Urinary bladder (tissue), 2 donors: ENCODE results near the gene NKAPD1. TPM values are rescaled to one million over a fixed set of nuclear protein-coding genes. Genes with fewer than 3 reads are reported as not detected.

ENCODE experiments used
- polyA plus RNA-seq: library from polyadenylated mRNA; stranded (reverse); fragments of 200-250 nt; gene quantifications from one replicate; pipeline ENCODE4 v1.2.3, GENCODE V29; 2013
- small RNA-seq: library from RNA; depleted of rRNA; stranded (forward); fragments of <200 nt; gene quantifications from one replicate; pipeline ENCODE3, GENCODE V24; 2014
- total RNA-seq: library from RNA; depleted of rRNA; stranded (reverse); fragments of >200 nt; gene quantifications from one replicate; pipeline ENCODE4 v1.2.3, GENCODE V29; 2014
- donor health status: healthy.

NKAPD1 gene
- total and polyA plus RNA-seq, 2 donors, result 16.0 to 29.3 TPM

Small RNA genes within 50 kb of the gene (small RNA-seq; reads per million reads assigned to genes)
- gene AP000907.3, result not detected
- gene RNU6-893P, result not detected

Other genes starting within 250 kb of the NKAPD1 start
- 57.7 TPM for gene ALG9, start 202.7 kb upstream of the NKAPD1 start, total RNA-seq
- gene ALG9, start 202.7 kb upstream of the NKAPD1 start, polyA plus RNA-seq, result 21.3 TPM
- 4.2 TPM for gene FDXACB1, start 195.1 kb upstream of the NKAPD1 start, total RNA-seq
- 1.5 TPM for gene FDXACB1, start 195.1 kb upstream of the NKAPD1 start, polyA plus RNA-seq
- 13.1 TPM for gene CFAP68, start 194.8 kb upstream of the NKAPD1 start, total RNA-seq
- 17.9 TPM for gene CFAP68, start 194.8 kb upstream of the NKAPD1 start, polyA plus RNA-seq
- 21.3 TPM for gene CRYAB, start 162.5 kb upstream of the NKAPD1 start, total RNA-seq
- 231 TPM for gene CRYAB, start 162.5 kb upstream of the NKAPD1 start, polyA plus RNA-seq
- gene HSPB2, start 161.6 kb upstream of the NKAPD1 start, total RNA-seq, result 1.6 TPM
- 10.6 TPM for gene HSPB2, start 161.6 kb upstream of the NKAPD1 start, polyA plus RNA-seq
- gene C11orf52, start 155.4 kb upstream of the NKAPD1 start, total RNA-seq, result 2.7 TPM
- gene C11orf52, start 155.4 kb upstream of the NKAPD1 start, polyA plus RNA-seq, result 2.4 TPM
- gene DIXDC1, start 137.0 kb upstream of the NKAPD1 start, total RNA-seq, result 69.4 TPM
- 60.5 TPM for gene DIXDC1, start 137.0 kb upstream of the NKAPD1 start, polyA plus RNA-seq
- 36.9 TPM for gene DLAT, start 48.9 kb upstream of the NKAPD1 start, total RNA-seq
- gene DLAT, start 48.9 kb upstream of the NKAPD1 start, polyA plus RNA-seq, result 23.7 TPM
- 4.5 TPM for gene PIH1D2, start 282 bp upstream of the NKAPD1 start, total RNA-seq
- 1.0 TPM for gene PIH1D2, start 282 bp upstream of the NKAPD1 start, polyA plus RNA-seq
- gene TIMM8B, start 12.5 kb downstream of the NKAPD1 start, total RNA-seq, result 57.0 TPM
- 82.9 TPM for gene TIMM8B, start 12.5 kb downstream of the NKAPD1 start, polyA plus RNA-seq
- gene SDHD, start 12.6 kb downstream of the NKAPD1 start, total RNA-seq, result 166 TPM
- 180 TPM for gene SDHD, start 12.6 kb downstream of the NKAPD1 start, polyA plus RNA-seq
- gene IL18, start 89.8 kb downstream of the NKAPD1 start, total RNA-seq, result 18.1 TPM
- gene IL18, start 89.8 kb downstream of the NKAPD1 start, polyA plus RNA-seq, result 8.3 TPM
- gene TEX12, start 93.1 kb downstream of the NKAPD1 start, total RNA-seq, result 2.9 TPM
- 0.09 TPM for gene TEX12, start 93.1 kb downstream of the NKAPD1 start, polyA plus RNA-seq
- gene BCO2, start 101.2 kb downstream of the NKAPD1 start, total RNA-seq, result 24.5 TPM
- gene BCO2, start 101.2 kb downstream of the NKAPD1 start, polyA plus RNA-seq, result 2.8 TPM
- 38.7 TPM for gene PTS, start 152.1 kb downstream of the NKAPD1 start, total RNA-seq
- gene PTS, start 152.1 kb downstream of the NKAPD1 start, polyA plus RNA-seq, result 26.5 TPM
- not detected for gene PLET1, start 186.6 kb downstream of the NKAPD1 start, total RNA-seq
- not detected for gene PLET1, start 186.6 kb downstream of the NKAPD1 start, polyA plus RNA-seq